Measurements from ENCODE around the gene LENG1.

Gene LENG1

DNA sequence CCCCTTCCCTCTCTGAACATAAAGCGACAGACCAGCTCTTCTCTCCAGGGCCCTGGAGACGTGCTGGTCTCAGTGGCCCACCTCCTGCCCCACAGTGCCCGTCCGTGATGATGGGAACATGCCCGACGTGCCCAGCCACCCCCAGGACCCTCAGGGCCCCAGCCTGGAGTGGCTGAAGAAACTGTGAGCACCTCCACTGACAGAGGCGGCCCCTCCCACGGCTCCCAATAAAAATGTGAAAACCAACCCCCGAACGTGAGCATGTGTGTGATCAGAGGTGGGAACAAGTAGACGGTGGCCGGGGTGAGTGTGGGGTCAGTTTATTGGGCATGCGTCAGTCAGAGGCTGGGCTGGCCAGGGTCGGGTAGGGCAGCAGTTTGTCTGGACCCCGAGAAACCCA is 52.8 kb downstream of the LENG1 start:
- H3K27me3 ChIP-seq (ENCODE audit: low read depth, low read length), result no peaks in the 10 kb centered on the region
- no peak overlapping the region for H2AFZ ChIP-seq (ENCODE audit: low read depth, low read length)
- H3K9me3 ChIP-seq (ENCODE audit: insufficient read depth, low read length), result no peaks in the 10 kb centered on the region
- no peak overlapping the region for H3K9ac ChIP-seq (ENCODE audit: low read length)
- H3K4me1 ChIP-seq (ENCODE audit: low read length), result peaks cover 6% of the 10 kb centered on the region; the same call in 1 of the 2 replicates
- no peak overlapping the region for H3K4me2 ChIP-seq (ENCODE audit: low read length)
- peaks cover 46% of the 10 kb centered on the region for H3K36me3 ChIP-seq (replicated peaks; ENCODE audit: low read depth, low read length)
- no peak overlapping the region for H3K27ac ChIP-seq (ENCODE audit: low read length)
- H3K4me3 ChIP-seq (ENCODE audit: low read length), result no peak overlapping the region
- no peaks in the 10 kb centered on the region for H4K20me1 ChIP-seq (ENCODE audit: insufficient read depth, low read length)
- no peak for TF ChIP-seq CTCF (IDR thresholded peaks at IDR 0.05; ENCODE audit: low read depth, low read length)
- TF ChIP-seq EZH2phosphoT487 (IDR thresholded peaks at IDR 0.05; ENCODE audit: low read depth), result no peak
- H3K79me2 ChIP-seq (ENCODE audit: low read length), result peaks cover 30% of the 10 kb centered on the region

- H3K27me3 ChIP-seq (ENCODE audit: low read depth, low read length), result no peaks in the 10 kb centered on the region
- H3K4me2 ChIP-seq (ENCODE audit: low read length), result no peak overlapping the region
- no peaks in the 10 kb centered on the region for H4K20me1 ChIP-seq (ENCODE audit: insufficient read depth, low read length)
- peaks cover 30% of the 10 kb centered on the region for H3K79me2 ChIP-seq (ENCODE audit: low read length)
- no peak overlapping the region for H3K27ac ChIP-seq (ENCODE audit: low read length)
- no peak for TF ChIP-seq EZH2phosphoT487 (IDR thresholded peaks at IDR 0.05; ENCODE audit: low read depth)
- no peak overlapping the region for H3K4me3 ChIP-seq (ENCODE audit: low read length)
- H3K9ac ChIP-seq (ENCODE audit: low read length), result no peak overlapping the region
- H2AFZ ChIP-seq (ENCODE audit: low read depth, low read length), result no peak overlapping the region
- H3K4me1 ChIP-seq (ENCODE audit: low read length), result peaks cover 6% of the 10 kb centered on the region; the same call in 1 of the 2 replicates
- H3K9me3 ChIP-seq (ENCODE audit: insufficient read depth, low read length), result no peaks in the 10 kb centered on the region
- peaks cover 45% of the 10 kb centered on the region for H3K36me3 ChIP-seq (replicated peaks; ENCODE audit: low read depth, low read length)
These were observed 53.7 kb downstream of the LENG1 start for GRCh38 chr19:54105796-54106195.

Data from OCI-LY3 (cell line).